ENCODE data around the gene CCDC7.

GRCh38 chr10:32746869-32747268, 300.9 kb downstream of the CCDC7 start:
- TF ChIP-seq, protein P1, sequence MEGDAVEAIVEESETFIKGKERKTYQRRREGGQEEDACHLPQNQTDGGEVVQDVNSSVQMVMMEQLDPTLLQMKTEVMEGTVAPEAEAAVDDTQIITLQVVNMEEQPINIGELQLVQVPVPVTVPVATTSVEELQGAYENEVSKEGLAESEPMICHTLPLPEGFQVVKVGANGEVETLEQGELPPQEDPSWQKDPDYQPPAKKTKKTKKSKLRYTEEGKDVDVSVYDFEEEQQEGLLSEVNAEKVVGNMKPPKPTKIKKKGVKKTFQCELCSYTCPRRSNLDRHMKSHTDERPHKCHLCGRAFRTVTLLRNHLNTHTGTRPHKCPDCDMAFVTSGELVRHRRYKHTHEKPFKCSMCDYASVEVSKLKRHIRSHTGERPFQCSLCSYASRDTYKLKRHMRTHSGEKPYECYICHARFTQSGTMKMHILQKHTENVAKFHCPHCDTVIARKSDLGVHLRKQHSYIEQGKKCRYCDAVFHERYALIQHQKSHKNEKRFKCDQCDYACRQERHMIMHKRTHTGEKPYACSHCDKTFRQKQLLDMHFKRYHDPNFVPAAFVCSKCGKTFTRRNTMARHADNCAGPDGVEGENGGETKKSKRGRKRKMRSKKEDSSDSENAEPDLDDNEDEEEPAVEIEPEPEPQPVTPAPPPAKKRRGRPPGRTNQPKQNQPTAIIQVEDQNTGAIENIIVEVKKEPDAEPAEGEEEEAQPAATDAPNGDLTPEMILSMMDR (conservative IDR thresholded peaks at IDR 0.05; ENCODE audit: low read depth in 2 of 2): no peak
- TF ChIP-seq POLR2AphosphoS5 (IDR thresholded peaks at IDR 0.05; ENCODE audit: low read depth): no peak
- no peak for TF ChIP-seq EZH2phosphoT487 (IDR thresholded peaks at IDR 0.05; ENCODE audit: unreplicated experiment)
- TF ChIP-seq ETS1 (IDR thresholded peaks at IDR 0.05): no peak
- TF ChIP-seq EZH2 (IDR thresholded peaks at IDR 0.05; ENCODE audit: low read depth, unreplicated experiment): no peak
- TF ChIP-seq CREB1 (CRISPR knock-in tag; IDR thresholded peaks at IDR 0.05; ENCODE audit: low read depth): no peak
- no peak for TF ChIP-seq JUNB (IDR thresholded peaks at IDR 0.05; ENCODE audit: unreplicated experiment)
- TF ChIP-seq, protein P2, sequence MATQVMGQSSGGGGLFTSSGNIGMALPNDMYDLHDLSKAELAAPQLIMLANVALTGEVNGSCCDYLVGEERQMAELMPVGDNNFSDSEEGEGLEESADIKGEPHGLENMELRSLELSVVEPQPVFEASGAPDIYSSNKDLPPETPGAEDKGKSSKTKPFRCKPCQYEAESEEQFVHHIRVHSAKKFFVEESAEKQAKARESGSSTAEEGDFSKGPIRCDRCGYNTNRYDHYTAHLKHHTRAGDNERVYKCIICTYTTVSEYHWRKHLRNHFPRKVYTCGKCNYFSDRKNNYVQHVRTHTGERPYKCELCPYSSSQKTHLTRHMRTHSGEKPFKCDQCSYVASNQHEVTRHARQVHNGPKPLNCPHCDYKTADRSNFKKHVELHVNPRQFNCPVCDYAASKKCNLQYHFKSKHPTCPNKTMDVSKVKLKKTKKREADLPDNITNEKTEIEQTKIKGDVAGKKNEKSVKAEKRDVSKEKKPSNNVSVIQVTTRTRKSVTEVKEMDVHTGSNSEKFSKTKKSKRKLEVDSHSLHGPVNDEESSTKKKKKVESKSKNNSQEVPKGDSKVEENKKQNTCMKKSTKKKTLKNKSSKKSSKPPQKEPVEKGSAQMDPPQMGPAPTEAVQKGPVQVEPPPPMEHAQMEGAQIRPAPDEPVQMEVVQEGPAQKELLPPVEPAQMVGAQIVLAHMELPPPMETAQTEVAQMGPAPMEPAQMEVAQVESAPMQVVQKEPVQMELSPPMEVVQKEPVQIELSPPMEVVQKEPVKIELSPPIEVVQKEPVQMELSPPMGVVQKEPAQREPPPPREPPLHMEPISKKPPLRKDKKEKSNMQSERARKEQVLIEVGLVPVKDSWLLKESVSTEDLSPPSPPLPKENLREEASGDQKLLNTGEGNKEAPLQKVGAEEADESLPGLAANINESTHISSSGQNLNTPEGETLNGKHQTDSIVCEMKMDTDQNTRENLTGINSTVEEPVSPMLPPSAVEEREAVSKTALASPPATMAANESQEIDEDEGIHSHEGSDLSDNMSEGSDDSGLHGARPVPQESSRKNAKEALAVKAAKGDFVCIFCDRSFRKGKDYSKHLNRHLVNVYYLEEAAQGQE (IDR thresholded peaks at IDR 0.05; ENCODE audit: unreplicated experiment): no peak
- no peak for TF ChIP-seq ZNF114 (CRISPR knock-in tag; IDR thresholded peaks at IDR 0.05)
- no peak for TF ChIP-seq NANOG (IDR thresholded peaks at IDR 0.05; ENCODE audit: borderline replicate concordance)
- TF ChIP-seq ZNF331 (CRISPR knock-in tag; IDR thresholded peaks at IDR 0.05; ENCODE audit: low read depth): no peak
- TF ChIP-seq, protein P3, sequence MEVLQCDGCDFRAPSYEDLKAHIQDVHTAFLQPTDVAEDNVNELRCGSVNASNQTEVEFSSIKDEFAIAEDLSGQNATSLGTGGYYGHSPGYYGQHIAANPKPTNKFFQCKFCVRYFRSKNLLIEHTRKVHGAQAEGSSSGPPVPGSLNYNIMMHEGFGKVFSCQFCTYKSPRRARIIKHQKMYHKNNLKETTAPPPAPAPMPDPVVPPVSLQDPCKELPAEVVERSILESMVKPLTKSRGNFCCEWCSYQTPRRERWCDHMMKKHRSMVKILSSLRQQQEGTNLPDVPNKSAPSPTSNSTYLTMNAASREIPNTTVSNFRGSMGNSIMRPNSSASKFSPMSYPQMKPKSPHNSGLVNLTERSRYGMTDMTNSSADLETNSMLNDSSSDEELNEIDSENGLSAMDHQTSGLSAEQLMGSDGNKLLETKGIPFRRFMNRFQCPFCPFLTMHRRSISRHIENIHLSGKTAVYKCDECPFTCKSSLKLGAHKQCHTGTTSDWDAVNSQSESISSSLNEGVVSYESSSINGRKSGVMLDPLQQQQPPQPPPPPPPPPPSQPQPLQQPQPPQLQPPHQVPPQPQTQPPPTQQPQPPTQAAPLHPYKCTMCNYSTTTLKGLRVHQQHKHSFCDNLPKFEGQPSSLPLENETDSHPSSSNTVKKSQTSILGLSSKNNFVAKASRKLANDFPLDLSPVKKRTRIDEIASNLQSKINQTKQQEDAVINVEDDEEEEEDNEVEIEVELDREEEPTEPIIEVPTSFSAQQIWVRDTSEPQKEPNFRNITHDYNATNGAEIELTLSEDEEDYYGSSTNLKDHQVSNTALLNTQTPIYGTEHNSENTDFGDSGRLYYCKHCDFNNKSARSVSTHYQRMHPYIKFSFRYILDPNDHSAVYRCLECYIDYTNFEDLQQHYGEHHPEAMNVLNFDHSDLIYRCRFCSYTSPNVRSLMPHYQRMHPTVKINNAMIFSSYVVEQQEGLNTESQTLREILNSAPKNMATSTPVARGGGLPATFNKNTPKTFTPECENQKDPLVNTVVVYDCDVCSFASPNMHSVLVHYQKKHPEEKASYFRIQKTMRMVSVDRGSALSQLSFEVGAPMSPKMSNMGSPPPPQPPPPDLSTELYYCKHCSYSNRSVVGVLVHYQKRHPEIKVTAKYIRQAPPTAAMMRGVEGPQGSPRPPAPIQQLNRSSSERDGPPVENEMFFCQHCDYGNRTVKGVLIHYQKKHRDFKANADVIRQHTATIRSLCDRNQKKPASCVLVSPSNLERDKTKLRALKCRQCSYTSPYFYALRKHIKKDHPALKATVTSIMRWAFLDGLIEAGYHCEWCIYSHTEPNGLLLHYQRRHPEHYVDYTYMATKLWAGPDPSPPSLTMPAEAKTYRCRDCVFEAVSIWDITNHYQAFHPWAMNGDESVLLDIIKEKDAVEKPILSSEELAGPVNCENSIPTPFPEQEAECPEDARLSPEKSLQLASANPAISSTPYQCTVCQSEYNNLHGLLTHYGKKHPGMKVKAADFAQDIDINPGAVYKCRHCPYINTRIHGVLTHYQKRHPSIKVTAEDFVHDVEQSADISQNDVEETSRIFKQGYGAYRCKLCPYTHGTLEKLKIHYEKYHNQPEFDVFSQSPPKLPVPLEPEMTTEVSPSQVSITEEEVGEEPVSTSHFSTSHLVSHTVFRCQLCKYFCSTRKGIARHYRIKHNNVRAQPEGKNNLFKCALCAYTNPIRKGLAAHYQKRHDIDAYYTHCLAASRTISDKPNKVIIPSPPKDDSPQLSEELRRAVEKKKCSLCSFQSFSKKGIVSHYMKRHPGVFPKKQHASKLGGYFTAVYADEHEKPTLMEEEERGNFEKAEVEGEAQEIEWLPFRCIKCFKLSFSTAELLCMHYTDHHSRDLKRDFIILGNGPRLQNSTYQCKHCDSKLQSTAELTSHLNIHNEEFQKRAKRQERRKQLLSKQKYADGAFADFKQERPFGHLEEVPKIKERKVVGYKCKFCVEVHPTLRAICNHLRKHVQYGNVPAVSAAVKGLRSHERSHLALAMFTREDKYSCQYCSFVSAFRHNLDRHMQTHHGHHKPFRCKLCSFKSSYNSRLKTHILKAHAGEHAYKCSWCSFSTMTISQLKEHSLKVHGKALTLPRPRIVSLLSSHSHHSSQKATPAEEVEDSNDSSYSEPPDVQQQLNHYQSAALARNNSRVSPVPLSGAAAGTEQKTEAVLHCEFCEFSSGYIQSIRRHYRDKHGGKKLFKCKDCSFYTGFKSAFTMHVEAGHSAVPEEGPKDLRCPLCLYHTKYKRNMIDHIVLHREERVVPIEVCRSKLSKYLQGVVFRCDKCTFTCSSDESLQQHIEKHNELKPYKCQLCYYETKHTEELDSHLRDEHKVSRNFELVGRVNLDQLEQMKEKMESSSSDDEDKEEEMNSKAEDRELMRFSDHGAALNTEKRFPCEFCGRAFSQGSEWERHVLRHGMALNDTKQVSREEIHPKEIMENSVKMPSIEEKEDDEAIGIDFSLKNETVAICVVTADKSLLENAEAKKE (CRISPR knock-in tag; IDR thresholded peaks at IDR 0.05): no peak

Measured in GM23338 (cell line).